ENCODE data around the gene SPAG6.

Gene SPAG6

DNA sequence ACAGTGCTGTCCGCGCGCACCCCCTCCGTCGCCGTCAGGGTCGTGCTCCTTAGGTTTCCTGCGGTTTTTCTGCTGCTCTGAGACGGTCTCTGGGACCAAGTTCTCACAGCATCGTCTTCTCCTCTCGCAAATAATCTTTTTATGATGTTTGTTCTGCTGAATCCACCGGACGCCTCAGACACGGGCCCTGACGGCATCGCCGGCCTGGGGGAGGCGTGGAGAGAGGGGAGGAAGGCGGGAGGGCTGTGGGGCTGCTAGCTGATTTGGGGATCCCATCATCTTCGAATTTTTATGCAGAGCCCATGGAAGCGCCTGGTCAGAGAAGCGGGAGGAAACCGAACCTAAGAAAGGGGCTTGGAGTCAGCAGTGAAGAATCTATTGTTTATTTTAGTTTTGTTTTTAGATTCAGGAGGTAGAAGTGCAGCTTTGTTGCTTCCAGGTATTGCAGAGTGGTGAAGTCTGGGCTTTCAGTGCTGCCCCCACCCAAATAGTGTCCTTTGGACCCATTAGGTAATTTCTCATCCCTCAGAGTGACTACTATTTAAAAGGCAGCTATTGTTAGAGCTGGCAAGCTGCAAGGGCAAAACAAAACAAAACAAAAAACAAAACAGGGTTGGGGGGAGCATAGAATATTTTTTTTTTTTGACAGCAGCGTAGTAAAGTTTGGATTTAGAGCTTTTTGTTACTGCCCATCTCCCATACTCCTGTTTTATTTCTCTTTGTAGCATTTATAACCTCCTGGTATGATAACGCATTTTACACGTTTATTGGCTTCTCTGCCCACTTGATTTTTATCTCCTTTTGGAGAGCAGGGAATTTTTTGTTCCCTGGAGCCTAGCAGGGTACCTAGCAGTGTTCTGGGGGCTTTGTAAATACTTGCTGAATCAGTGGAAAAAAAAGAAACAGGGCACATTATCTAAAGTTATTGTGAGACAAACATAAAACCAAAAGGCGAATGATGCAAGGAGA, 92.6 kb downstream of the SPAG6 start:
- no peak for DNase-seq

DNA sequence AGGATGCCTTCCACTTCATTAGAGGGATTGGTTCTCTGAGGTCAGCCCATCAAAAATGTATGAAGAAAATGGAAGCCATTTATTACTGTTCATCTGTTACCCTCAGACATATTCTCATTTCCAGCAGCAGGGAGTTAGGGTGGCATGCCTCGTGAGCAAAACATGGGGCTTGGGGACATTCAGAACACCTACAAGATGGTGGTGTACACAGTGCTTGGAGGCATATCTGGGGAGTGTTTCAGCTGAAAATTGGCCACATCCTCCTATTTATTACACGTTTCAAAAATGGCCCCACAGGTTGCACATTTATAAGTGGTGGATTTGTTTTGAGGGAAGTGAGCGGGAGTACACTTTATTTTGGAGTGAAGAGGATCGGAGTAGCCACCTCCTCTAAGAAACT, 93.4 kb downstream of the SPAG6 start:
- DNase-seq: no peak

DNA sequence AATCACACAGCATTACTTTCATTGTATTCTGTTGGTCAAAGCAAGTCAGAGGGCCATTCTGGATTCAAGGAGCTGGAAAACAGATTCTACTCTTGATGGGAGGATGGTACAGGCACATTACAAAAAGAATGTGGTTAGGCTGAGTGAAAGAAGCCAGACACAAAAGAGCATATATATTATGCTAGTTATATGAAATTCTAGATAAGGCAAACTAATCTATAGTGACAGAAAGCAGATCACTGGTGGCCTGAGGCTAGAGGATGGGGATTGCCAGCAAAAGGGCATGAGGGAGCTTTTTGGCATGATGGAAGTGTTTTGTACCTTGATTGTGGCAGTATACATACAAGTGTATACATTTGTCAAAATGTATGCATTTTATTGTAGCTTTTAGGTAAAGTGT, 96.8 kb downstream of the SPAG6 start:
- no peak for DNase-seq

DNA sequence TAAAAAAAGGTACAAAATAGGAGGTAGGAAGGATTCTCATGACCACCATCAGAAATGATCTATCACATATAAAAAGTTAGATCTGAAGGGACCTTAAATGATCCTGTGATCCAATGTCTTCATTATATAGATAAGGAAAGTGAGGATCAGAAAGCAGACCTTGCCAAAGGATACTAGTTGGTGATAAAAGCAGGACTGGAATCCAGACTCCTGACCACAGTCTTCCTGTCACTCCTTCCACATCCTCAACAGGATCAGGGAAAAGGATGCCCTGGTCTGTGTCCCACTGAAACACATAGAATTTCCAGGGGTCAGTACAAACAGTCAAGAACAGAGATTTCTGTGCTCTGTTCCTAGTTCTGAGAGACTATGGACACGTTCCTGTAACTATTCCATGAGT, 97.2 kb downstream of the SPAG6 start:
- DNase-seq: no peak

DNA sequence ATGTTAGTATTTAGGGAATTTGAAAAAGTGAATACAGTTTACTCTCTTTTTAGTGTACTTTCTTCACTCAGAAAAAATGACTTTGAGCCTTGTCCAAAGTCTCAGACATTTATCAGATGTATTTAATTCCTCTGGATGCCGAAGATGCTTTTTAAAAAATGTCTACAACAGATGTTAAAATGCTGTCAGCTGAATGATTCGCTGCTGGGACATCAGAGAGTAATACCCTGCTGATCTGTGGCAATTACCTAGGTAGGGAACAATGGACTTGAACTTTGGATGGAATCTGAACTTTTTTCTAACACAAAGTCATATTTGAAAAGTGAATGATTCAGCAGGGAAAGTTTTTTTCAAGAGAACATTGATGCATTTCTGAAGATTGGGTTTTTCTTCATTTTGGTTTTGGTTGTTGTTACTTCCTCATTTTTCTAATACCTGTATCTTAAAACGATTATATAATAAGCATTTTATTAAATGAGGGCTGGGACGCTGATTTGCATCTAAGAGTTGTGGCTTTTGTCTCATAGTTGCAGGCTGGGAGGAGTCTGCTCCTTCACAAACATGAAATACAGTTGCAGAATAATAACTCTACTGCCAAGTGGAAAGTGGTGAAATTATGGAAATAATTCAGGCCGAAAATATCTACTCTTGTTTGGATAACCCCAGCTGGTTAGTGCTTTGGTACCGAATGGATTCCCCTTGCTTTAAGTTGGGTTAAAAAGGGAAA, 98.0 kb downstream of the SPAG6 start:
- DNase-seq: no peak

DNA sequence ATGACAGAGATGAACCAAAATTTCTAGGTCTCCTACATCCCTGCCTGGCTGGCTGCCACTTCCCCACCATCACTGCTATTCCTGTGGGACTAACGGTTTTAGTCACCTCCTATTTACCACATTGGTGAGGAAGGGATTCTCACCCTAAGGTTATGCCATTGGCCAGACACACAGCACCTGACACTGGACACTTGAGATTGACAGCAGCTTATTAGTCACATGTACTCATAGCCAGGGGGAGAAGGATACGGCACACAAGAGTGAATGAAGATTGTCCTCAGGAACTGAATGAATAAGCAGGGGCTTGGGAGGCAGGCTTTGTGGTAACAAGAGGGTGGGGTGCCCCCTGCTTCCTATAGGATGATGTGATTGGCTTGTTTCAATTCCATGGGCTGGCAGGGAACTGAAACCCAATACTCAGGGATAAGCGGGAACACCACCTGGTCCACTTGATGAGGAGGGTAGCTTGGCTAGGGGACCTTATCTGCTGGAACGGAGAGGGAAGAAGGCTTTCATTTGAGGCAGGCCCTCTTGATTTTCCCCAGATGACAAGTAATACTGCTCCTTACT, 99.0 kb downstream of the SPAG6 start:
- no peak for DNase-seq

DNA sequence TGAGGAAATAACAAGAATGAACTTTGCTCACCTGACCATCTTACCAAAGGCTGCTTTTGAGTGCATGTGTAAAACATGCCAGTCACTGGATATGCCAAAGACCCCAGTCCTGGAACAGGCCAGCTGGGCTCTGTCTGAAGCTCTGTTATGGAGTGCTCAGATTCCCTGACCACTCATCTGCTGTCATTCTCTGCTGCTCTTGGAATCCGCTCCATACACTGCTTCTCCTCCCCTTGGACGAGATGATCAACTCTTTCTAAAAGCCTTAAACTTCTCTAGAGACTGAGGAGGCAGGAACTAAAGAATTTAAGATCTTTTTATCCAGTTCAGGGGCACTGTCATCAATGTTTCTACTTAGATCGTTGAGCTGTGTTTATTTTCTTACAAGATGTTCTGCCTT, 100.2 kb downstream of the SPAG6 start:
- DNase-seq: no peak

DNA sequence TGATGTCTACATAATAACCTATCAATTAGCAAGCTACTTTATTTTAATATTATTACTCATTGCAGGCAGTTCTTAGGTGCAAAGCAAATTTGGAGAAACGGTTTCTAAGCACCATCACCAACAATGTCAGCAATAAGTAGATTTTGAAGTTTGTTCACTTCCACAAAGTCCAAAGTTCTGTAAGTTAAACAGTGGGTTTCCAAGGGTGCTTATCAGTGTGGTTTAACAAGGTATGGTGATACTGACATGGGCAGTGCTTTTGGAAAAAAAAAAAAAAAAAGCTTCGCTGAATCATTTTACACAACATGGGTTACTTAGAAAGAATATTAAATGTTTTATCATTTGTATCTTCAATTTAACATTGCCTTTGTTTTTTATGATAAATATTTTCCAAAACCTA, 101.8 kb downstream of the SPAG6 start:
- no peak for DNase-seq

DNA sequence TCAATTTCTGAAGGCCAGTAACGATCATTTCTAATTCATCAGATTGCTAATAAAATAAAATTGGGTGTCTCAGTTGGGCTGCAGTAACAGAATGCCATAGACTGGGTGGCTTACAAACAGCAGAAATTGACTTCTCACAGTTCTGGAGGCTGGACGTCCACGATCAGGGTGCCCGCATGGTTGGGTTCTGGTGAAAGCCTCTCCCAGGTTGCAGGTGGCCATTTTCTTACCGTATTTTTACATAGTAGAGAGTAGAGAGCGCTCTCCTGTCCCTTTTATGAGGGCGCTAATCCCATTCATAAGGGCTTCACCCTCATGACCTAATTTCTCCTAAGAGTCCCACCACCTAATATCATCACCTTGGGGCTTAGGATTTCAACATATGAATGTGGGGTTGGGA, 106.0 kb downstream of the SPAG6 start:
- no peak for DNase-seq

DNA sequence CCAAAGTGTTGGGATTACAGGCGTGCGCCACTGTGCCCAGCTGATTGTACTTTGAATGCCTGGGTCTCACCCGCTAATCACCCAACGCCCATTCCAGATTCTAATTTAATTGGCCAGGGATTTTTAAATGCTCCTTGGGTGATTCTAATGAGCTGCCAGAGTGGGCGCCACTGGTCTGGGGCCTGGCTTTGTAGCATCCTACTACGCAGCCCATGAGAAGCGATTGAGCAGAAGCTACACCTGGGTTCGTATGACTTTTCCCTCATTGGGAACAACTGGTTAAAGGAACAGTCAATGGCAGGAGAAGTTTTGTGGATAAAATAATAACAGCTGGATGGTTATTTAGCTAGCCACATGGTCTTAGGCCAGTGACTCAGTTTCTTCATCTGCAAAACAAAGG, 108.0 kb downstream of the SPAG6 start:
- DNase-seq: no peak

DNA sequence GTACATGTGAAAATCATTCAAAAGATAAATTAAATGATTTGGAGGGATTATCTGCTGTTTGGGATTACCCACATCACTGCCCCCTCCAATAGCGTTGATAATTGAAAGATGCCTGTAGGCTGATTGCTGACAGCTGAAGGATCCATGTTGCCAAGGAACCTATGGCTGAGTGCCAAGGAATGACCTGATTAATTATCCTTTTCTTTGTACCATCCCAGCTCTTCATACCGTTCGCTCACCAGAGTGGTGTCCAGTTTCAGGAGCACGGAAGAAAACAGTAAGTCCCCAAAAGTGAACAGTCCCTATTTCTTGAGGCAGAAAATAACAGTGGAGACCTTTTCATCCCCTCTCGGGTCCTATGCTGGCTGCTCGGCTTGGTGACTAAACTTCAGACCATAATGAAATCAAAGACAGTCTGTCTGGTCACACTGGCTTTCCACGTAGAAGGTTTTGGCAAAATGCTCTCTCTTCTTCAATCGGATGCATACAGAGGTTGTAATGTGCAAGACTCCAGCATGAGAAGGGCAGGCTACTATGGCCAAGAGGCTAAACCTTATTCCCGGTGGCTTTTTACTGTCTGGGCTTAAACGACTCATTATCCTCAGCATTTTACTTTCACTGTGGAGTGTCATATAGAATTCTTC, 108.8 kb downstream of the SPAG6 start:
- DNase-seq: no peak

DNA sequence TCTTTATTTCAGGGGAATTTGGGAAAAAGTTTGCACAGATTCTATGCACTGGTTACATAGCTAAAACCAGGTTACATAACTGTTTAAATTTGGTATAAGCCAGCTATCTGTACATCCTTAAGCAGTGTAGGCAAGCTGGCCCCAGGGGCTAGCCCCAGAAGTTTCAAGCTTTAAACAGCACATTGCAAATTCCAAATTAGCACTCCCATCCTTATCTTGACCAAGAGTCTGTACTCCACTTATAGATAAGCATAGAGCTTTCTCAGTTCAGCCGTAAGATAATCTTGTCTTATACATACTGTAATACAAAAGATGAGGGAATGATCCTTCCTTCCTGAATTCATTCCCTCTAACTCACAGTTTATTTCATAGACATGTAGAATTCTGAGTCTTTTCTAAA, 109.3 kb downstream of the SPAG6 start:
- DNase-seq: no peak

DNA sequence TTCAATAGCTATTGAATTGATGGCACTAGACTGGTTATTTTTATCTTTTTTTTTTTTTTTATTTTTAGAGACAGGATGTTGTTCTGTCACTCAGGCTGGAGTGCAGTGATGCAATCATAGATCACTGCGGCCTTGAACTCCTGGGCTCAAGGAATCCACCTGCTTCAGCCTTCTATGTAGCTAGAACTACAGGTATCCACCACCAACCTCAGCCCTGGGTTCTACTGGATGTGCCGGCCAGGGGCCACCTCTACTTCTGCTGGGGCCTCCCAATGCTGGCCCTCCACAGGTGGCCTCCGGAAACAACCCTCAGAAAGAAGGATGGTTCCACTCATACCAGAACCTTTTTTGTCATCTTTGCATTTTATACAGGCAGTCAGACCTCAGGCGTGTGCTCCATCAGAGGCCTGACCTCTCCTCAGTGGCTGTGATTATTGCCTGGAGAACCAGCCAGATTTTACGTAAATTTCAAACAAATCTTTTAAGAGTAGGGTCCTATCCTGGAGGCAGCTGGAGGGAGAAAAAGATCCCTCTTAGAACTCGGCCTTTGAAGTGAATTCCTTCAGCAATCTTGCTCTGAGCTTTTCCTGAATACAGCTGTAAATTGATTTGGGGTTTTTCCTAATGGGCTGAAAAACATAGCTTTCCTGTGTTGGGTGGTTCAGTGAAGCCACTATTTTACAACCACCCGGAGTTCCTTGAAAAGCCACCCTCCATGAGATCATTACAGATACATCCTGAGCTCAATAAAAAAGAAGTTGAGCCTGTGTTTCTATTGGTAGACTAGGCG, 110.0 kb downstream of the SPAG6 start:
- DNase-seq: no peak

DNA sequence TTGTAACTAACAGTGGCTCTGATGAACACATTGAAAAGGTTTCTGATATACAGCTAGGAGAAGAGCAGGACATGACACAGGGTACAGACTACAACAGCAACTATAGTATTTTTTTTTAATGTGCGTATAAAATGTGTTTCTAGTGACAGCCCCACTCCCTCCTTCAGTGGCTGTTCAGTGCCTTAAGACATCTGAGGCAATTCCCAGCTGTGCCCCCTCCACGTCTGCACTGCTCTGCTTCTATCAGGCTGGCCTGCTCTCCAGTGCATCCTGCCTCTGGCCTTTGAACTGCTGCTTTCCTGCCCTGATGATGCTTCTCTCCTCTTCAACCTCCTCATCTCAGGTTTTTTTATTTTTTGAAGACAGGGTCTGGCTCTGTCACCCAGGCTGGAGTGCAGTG, 111.2 kb downstream of the SPAG6 start:
- no peak for DNase-seq

DNA sequence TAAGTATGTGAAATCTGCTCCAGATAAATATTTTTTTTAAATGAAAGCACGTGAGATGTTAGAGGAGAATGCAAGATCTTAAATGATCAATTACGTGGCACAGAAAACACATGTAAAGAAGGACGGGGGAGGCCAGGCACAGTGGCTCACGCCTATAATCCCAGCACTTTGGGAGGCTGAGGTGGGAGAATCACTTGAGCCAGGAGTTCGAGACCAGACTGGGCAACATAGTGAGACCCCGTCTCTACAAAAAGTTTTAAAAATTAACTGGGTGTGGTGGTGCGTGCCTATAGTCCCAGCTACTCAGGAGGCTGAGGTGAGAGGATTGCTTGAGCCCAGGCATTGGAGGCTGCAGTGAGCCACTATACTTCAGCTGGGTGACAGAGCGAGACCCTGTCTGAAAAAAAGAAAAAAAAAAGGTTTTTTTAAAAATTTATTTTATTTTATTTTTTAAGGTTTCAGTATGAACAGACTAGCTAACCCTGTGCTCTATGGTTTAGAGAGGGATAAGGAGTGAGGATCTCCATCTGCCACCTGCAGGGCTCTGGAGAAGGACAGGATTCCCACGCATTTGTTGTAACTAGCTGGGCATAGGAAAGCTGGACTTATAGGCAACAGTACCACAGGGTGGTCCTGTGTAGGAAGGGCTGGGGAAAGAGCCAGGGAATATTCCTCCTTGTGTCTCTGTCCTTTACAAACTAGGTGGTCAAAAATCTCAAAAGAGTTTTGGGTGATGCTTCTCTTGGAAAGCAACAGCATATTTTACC, 113.2 kb downstream of the SPAG6 start:
- DNase-seq: no peak

DNA sequence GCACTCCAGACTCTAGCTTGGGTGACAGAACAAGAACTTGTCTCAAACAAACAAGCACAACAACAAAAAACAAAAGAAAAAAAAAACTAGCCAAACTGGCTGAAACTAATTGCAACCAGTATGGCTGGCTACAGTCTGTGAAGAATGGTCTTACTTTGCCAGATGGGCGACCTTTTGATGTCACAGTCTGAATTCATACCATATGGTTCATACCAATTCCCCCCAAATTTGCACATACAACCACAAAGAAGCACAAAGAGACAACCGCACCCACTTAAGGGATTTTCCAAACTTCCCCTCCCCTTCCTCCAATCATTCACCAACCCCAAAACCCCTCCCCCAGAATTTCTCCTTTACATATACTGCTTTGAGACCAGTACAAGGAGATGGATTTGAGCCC, 114.2 kb downstream of the SPAG6 start:
- DNase-seq: no peak

DNA sequence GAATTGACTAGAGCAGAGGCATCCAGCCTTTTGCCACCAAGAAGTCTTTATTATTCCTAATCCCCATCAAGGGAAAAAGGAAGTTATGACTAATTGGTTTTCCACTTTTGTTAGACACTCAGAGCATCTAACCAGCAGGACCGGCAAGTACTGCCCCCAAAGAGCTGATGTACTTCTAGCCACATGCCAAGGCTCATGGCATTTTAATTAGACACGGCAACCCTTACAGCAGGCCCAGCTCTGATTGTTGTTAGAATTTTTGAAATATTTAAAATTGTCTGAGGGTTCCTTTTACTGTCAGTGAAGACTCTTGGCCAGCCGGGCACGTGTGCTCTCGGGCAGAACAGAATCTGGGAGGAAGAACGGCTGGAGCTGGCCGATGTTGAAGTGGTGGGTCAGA, 114.8 kb downstream of the SPAG6 start:
- no peak for DNase-seq

DNA sequence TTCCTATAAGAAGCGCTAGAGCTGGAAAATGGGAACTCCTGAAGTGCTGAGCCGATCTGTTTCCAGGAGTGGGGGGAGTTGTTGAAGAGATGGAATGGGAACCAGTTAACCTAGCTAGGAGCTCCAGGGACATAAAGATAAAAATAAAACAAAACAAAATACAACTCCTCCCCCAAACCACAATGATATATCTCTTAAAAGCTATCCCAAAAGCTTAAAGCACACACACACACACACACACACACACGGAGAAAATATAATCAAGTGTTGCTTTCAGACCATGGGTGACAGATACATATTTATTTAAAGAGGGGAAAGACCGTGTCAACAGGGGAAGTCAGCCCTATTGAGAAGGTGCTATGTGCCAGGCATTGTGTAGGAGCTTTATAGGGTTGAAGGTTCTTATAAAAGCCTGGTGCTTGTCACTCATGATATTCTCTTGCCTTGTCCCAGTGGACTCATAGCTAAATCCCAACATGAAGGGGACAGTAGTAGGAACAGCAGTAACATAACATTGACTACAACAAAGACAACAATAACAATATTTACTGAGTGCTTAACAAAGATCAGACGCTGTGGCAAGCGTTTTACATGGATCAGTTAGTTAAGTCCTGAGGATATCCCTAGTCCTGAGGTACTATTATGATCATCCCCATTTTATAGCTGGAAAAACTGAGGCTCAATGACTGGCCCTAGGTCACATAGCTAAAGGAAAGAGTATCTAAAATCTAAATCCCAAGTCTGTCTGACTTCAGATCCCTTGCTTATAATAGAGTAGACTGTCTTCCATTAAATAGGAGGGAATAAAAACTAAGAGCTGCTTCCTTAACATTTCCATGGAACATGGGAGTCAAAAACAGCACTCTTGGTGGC, 115.5 kb downstream of the SPAG6 start:
- DNase-seq: no peak

DNA sequence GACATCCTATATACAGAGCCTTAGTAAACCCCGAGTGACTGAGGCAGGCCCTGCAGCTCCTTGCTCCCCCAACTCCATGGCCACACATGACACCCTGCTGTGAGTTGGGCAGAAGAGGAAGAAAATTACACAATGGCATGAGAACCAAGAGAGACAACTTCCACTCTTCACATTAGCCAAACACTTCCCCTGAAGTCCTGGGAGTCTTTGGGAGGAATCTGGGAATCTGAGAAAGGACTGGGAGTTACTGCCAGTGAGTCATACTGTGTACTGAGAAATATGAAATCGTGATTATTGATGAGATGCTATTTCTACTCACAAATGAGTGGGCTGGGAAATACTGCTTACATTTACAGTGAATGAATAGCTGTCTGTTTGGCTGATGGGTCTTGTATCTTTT, 116.6 kb downstream of the SPAG6 start:
- no peak for DNase-seq

DNA sequence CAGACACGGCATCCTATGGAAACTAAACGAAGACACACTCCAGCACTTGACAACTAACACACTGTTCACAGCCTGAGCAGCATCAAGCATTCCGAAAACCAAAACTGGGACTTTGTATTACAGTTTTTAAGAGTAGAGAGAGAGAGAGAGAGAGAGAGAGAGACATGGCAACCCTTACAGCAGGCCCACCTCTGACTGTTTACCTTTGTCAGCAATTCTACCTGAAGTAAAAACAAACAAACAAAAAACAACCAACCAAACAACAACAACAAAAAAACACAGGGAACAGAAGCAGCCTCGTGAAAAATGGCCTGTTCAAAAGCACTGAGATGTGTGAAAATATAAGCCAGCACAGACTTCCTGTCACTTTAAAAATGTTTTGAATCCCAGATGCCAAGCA, 118.0 kb downstream of the SPAG6 start:
- no peak for DNase-seq

All from AML-193 (cell line).